Activated CD4-positive, alpha-beta T cell treated with anti-CD3 and anti-CD28 coated beads, Interleukin-2, Interleukin-4, amounts not matched to agents 100 ng/mL and 50 ng/mL, durations not matched to agents 16 hours and 8 hours (primary cell): ENCODE results near the gene SLC6A18.
"Not testable (repeated sequence)": the region's sequence is repeated elsewhere in the genome, so short reads cannot be mapped to it uniquely, and the experiment has no call there.

ENCODE experiments used
- DNase-seq: peaks from one replicate; pipeline ENCODE4 v3.0.0-alpha.2; 2020; ENCODE audit warnings: low spot score

Gene SLC6A18

GRCh38 chr5:1256776-1257175 lies 31.6 kb downstream of the SLC6A18 start:
- DNase-seq = no peak

DNA sequence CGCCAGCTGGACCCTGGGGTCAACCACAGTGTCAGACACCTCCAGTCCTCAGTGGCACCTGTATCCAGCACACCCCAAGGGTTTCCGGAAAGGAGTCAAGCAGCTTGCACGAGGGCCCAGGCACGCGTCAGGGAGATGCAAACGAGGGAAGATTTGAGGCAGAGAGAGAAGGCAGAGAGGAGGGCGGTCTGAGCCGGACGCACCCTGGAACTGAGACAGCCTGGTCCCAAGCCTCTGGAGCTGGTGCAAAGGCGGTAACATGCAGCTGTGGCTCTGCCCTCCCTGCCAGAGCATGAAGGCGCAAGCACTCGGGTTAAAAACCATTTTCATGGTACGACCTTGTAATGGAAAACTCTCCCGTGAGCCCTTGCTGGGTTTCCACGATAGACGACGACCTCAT lies 32.2 kb downstream of the SLC6A18 start:
- no peak for DNase-seq

DNA sequence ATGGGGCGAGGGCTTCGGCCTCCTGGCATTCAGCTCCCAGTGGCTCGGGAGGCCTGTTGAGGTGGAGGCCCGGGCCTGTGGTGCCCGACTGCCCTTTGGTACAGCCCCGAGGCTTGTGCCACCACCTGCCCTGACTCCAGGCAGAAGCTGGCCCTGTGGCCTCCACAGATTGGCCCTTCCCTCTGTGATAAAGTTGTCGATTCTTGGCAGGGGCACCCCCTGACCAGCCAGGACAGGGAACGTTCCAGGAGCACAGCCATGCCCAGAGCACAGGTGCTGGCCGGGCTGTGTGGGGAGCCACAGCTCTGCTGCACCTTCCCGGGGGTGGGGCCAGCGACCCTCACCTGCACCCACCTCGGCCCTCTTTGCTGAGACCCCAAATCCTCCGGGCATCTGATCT lies 32.7 kb downstream of the SLC6A18 start:
- DNase-seq = no peak

GRCh38 chr5:1259806-1260480 lies 34.8 kb downstream of the SLC6A18 start:
- DNase-seq = no peak

- DNase-seq = no peak
Observed at GRCh38 chr5:1261643-1262042, 36.5 kb downstream of the SLC6A18 start.

- no peak for DNase-seq
Observed at GRCh38 chr5:1262381-1262780, 37.2 kb downstream of the SLC6A18 start.

- DNase-seq = no peak
Observed at GRCh38 chr5:1264211-1264610, 39.0 kb downstream of the SLC6A18 start.

- no peak for DNase-seq
Observed at GRCh38 chr5:1265026-1265425, 39.8 kb downstream of the SLC6A18 start.

DNA sequence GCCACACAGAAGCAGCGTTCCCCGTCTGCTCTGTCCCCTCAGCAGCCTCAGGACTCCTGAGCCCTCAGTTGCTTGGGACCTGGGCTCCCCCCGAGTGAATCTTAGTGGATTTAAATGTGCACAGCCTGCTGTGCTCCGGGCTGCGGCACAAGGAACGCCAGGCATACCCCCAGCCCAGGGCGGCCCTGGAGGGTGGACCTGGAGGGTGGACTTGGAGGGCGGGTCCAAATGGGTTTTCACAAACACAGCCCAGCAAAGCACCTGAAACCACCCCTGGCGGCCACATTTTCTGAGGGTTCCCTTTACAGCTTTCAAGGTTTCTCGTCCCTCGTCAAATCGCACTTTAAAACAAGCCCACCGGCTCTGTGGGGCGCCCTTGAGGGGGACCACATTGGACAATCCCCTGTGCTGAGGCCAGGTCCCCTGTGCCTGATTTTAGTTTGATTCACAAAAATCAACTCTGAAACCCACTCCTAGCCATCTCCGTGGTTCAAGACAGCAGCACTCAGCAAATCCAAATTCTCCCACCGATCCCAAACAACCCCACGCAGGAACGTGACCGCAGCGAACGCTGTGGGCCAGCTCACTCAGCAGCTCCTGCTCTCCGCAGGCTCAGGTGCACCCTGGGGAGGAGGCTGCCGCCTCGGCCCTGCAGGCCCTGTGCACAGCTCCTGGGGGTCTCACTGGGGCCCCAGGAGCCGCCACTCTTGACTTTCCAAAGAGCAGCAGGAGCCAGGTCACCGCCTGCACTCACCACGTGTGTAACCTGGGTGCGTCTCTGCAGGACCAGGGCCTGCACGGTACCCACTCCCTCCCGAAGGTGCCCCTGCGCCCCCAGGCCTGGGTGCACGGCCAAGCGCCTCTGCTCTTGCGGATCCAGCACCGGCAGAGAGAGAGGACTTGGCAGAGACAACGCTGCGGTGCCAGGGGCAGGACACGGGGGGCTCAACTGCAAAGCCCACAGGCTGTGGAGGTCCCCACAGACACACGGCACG lies 40.6 kb downstream of the SLC6A18 start:
- DNase-seq = no peak

GRCh38 chr5:1266791-1267190 lies 41.6 kb downstream of the SLC6A18 start:
- no peak for DNase-seq

- not testable (repeated sequence) for DNase-seq
Observed at GRCh38 chr5:1267464-1267863, 42.3 kb downstream of the SLC6A18 start.

DNA sequence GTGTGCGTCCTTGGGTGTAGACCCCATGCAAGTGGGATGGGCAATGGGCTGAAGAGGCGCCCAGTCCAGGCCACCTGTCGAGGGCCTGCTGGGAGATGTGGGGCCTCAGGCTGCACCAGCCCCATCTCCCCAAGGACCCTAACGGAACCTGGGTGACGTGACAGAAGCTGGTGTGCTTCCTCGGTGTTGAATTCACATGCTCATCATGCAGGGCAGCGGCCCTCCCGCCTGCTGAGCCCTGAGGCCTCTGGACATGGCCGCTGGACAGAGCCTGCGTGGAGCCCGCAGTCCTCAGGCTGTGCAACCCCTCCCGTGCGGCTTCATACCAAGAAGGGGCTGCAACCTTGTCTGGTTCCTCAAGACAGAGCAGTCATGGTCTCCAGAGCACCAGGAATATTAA lies 42.9 kb downstream of the SLC6A18 start:
- DNase-seq = no peak

DNA sequence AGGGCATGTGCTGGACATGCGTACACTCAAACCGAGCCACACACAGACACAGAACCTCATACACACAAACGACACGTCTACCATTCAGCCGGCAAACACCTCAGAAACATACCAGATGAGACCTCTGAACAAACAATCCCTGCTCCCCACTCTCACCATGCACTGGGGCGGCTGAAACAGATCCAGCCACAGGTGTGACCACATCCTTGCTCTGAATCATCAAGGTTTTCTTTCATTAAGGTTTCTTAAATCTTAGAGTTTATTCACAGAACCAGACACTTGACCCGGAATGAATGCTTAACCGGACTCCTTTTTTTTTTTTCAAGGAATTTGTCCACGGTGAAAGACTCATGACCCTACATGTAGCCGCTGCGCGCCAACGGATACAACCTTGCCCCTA lies 43.5 kb downstream of the SLC6A18 start:
- DNase-seq = peak; percentile 44

DNA sequence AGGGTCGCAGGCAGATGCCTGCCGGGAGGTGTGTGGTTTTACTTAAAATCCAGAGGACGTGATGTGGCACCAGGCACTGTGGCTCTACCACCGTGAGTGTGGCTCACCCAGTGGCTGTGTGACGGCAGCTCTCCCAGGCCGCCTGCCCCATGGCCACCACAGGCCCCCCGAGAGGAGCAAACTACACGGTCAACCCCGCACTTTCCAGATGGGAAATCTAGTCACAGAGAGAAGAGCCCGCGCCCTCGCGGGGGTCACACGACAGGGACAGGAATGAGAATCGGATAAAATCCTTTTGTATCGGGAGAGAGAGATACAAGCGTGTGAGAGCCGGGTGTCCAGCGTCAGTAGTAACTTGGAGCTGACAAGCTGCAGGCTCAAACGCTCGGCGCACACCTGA lies 45.2 kb downstream of the SLC6A18 start:
- no peak for DNase-seq

DNA sequence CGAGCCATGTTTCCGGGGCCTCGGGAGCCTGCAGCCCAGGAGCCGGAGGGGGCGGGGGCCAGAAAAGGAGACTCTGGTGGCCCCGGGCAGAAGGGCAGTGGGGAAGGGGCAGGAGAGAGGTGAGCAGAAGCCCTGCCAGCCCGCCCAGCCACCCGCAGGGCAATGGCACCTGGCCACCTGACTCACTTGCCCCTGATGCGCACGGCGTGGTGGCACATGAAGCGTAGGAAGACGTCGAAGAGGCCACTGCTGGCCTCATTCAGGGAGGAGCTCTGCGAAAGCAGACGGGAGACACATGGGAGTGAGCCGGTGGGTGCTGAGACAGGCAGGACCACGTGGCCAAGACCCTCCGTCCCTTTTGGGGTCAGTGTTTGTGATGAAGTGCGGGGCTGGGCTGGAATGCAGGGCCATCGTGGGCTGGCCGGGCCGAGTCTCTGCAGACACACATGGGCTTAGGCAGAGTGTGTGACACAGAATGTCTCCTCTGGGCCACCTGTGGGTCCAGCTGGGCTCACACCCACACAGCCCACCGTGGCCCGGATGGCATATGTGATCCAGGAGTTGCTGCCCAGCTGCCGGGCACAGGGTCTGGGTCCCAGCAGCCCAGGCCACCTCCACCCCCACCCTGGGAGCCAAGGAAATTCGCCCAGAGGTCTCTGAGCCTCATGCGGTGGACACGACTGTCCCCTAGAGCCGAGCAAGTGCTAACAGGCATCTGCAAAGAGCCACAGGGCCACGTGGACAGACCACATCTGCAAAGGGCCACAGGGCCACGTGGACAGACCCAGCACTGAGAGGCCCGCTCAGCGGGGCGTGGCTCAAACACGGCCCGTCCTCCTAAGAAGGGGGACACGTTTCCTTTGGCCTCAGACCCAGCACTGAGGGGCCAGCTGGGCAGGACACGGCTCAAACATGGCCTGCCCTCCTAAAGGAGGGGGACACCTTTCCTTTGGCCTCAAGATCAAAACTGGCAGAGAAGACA lies 46.0 kb downstream of the SLC6A18 start:
- no peak for DNase-seq

GRCh38 chr5:1272201-1272600 lies 47.0 kb downstream of the SLC6A18 start:
- DNase-seq = no peak

- DNase-seq = no peak
Observed at GRCh38 chr5:1273745-1274144, 48.6 kb downstream of the SLC6A18 start.

- DNase-seq = no peak
Observed at GRCh38 chr5:1274471-1274870, 49.3 kb downstream of the SLC6A18 start.

DNA sequence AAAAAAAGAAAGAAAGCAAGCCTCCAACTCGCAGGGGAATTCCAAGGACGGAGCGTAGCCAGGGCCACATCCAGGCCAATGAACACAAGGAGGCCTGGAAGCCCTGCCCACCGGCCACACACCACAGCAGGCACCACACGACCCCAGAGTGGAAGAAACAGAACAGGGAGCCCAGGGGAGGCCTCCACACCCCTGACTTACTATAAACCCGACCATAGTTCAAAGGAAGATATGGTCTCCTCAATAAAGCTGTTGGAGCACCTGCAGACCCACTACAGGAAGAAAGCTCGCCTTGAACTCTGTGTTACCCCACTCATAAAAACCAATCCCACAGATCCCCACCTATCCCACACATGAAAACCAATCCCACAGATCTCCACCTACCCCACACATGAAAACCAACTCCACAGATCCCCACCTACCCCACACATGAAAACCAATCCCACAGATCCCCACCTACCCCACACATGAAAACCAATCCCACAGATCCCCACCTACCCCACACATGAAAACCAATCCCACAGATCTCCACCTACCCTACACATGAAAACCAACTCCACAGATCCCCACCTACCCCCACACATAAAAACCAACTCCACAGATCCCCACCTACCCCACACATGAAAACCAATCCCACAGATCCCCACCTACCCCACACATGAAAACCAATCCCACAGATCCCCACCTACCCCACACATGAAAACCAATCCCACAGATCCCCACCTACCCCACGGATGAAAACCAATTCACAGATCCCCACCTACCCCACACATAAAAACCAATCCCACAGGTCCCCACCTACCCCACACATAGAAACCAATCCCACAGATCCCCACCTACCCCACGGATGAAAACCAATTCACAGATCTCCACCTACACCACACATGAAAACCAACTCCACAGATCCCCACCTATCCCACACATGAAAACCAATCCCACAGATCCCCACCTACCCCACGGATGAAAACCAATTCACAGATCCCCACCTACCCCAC lies 50.5 kb downstream of the SLC6A18 start:
- not testable (repeated sequence) for DNase-seq

DNA sequence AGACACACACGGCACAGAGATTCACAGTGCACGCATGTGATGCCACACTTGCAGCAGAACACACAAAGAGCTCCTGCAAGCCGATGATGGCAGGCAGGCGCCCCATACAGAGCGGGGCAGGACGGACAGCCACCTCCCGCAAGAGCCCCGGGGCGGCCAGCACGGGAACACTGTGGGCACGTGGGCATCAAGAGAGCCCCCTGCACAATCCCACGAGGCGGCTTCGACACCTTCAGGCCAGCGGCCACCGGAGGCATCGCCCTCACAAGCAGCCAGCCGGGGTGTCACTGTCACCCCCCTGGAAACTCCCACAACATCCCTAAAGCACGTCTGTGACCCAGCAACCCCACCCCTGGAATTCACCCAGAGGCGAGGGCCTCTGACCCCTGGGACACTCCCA lies 51.7 kb downstream of the SLC6A18 start:
- no peak for DNase-seq

GRCh38 chr5:1277331-1277730 lies 52.1 kb downstream of the SLC6A18 start:
- no peak for DNase-seq
